ENCODE results near the gene C17orf67.

Gene C17orf67

GRCh38 chr17:56847106-56847505 is 13.4 kb upstream of the C17orf67 start:
- TF ChIP-seq MYC (IDR thresholded peaks at IDR 0.05; ENCODE audit: low read depth, low read length) (no peak), CTCF (IDR thresholded peaks at IDR 0.05; ENCODE audit: low read depth, low read length) (no peak), POLR2A (IDR thresholded peaks at IDR 0.05; ENCODE audit: extremely low read depth, insufficient read length) (no peak), MAX (IDR thresholded peaks at IDR 0.05; ENCODE audit: low read depth, low read length) (no peak)
- no peak overlapping the region for H3K4me3 ChIP-seq (ENCODE audit: low read depth, low read length)
- DNase-seq (ENCODE audit: low read depth): no peak

- TF ChIP-seq POLR2A (IDR thresholded peaks at IDR 0.05; ENCODE audit: extremely low read depth, insufficient read length): no peak
- no peak for TF ChIP-seq MAX (IDR thresholded peaks at IDR 0.05; ENCODE audit: low read depth, low read length)
- no peak for TF ChIP-seq CTCF (IDR thresholded peaks at IDR 0.05; ENCODE audit: low read depth, low read length)
- no peak for TF ChIP-seq MYC (IDR thresholded peaks at IDR 0.05; ENCODE audit: low read depth, low read length)
- no peak for DNase-seq (ENCODE audit: low read depth)
- H3K4me3 ChIP-seq (ENCODE audit: low read depth, low read length): no peak overlapping the region
Observed at GRCh38 chr17:56845934-56846333, 12.2 kb upstream of the C17orf67 start.

- TF ChIP-seq MYC (IDR thresholded peaks at IDR 0.05; ENCODE audit: low read depth, low read length): no peak
- TF ChIP-seq CTCF (IDR thresholded peaks at IDR 0.05; ENCODE audit: low read depth, low read length): no peak
- no peak for TF ChIP-seq MAX (IDR thresholded peaks at IDR 0.05; ENCODE audit: low read depth, low read length)
- TF ChIP-seq POLR2A (IDR thresholded peaks at IDR 0.05; ENCODE audit: extremely low read depth, insufficient read length): no peak
- DNase-seq (ENCODE audit: low read depth): no peak
- H3K4me3 ChIP-seq (ENCODE audit: low read depth, low read length): no peak overlapping the region
Observed at GRCh38 chr17:56842577-56842976, 8.9 kb upstream of the C17orf67 start.

- DNase-seq (ENCODE audit: low read depth): no peak
- no peak overlapping the region for H3K4me3 ChIP-seq (ENCODE audit: low read depth, low read length)
- TF ChIP-seq MAX (IDR thresholded peaks at IDR 0.05; ENCODE audit: low read depth, low read length) (no peak), MYC (IDR thresholded peaks at IDR 0.05; ENCODE audit: low read depth, low read length) (no peak), POLR2A (IDR thresholded peaks at IDR 0.05; ENCODE audit: extremely low read depth, insufficient read length) (no peak), CTCF (IDR thresholded peaks at IDR 0.05; ENCODE audit: low read depth, low read length) (no peak)
Observed at GRCh38 chr17:56838687-56839086, 5.0 kb upstream of the C17orf67 start.

GRCh38 chr17:56835264-56835585 is 1.5 kb upstream of the C17orf67 start:
- TF ChIP-seq MYC (IDR thresholded peaks at IDR 0.05; ENCODE audit: low read depth, low read length) (no peak), CTCF (IDR thresholded peaks at IDR 0.05; ENCODE audit: low read depth, low read length) (no peak)
- H3K4me3 ChIP-seq (ENCODE audit: low read depth, low read length): peak overlapping the region; percentile 79
- DNase-seq (ENCODE audit: low read depth): peak; percentile 57

All from NB4 (cell line).